Fibroblast of lung (primary cell): ENCODE data around the gene IL18RAP. TPM values are rescaled to one million over a fixed set of nuclear protein-coding genes. Genes with fewer than 3 reads are reported as not detected.

Source experiments
- DNase-seq, 2 donors: peaks; one replicate each; pipeline versions ENCODE4 v3.0.0 to v3.0.0-alpha.2; 2010; ENCODE audit warnings: low read depth in 2 of 2
- H2AFZ ChIP-seq: 2 replicates; pipeline ENCODE4 v1.5.1; 2012; ENCODE audit warnings: low read length, control low read depth, inconsistent platforms
- H3K27ac ChIP-seq: 2 replicates; pipeline ENCODE4 v1.5.1; 2011; ENCODE audit warnings: low read length, control low read depth; ENCODE audit not compliant: insufficient read depth
- H3K27me3 ChIP-seq: 2 replicates; pipeline ENCODE4 v1.5.1; 2011; ENCODE audit warnings: mild to moderate bottlenecking, low read length; ENCODE audit not compliant: control insufficient read depth, insufficient read depth
- H3K36me3 ChIP-seq: 2 replicates; pipeline ENCODE4 v1.5.1; 2011; ENCODE audit warnings: low read length; ENCODE audit not compliant: control insufficient read depth, insufficient read depth
- H3K4me1 ChIP-seq: 2 replicates; pipeline ENCODE4 v1.5.1; 2011; ENCODE audit warnings: low read length; ENCODE audit not compliant: control insufficient read depth, insufficient read depth; ENCODE audit errors: extremely low read depth
- H3K4me2 ChIP-seq: 2 replicates; pipeline ENCODE4 v1.5.1; 2011; ENCODE audit warnings: low read length, control low read depth; ENCODE audit not compliant: insufficient read depth; ENCODE audit errors: extremely low read depth
- H3K4me3 ChIP-seq, 4 experiments: fragments of 200-600 bp in 1 of 4; sonication (generic) in 1 of 4; replicated peaks in 1 of 4; 2 replicates each; pipeline ENCODE4 v1.5.1; 2011 to 2016; ENCODE audit warnings: low read length in 4 of 4, low read depth in 3 of 4, mild to moderate bottlenecking in 3 of 4, control low read depth in 2 of 4, inconsistent platforms in 1 of 4, mixed read lengths in 1 of 4; ENCODE audit not compliant: insufficient read depth in 1 of 4; ENCODE audit errors: control extremely low read depth in 1 of 4
- H3K79me2 ChIP-seq: 2 replicates; pipeline ENCODE4 v1.5.1; 2012; ENCODE audit warnings: mild to moderate bottlenecking, low read length, inconsistent platforms; ENCODE audit not compliant: control insufficient read depth, insufficient read depth
- H3K9ac ChIP-seq: 2 replicates; pipeline ENCODE4 v1.5.1; 2011; ENCODE audit warnings: mild to moderate bottlenecking, low read length, control low read depth; ENCODE audit not compliant: insufficient read depth
- H3K9me3 ChIP-seq: 2 replicates; pipeline ENCODE4 v1.5.1; 2012; ENCODE audit warnings: low read depth, low read length; ENCODE audit not compliant: control insufficient read depth, insufficient read depth
- H4K20me1 ChIP-seq: 2 replicates; pipeline ENCODE4 v1.5.1; 2011; ENCODE audit warnings: low read length; ENCODE audit not compliant: control insufficient read depth, insufficient read depth; ENCODE audit errors: extremely low read depth
- CTCF ChIP-seq, 2 donors: IDR thresholded peaks in 1 of 2; conservative IDR thresholded peaks in 1 of 2; 1 replicate in 1 of 2; 2 replicates in 1 of 2; pipeline ENCODE4 v1.5.1; 2011 to 2012; ENCODE audit warnings: low read length in 2 of 2, control low read depth in 1 of 2, inconsistent platforms in 1 of 2, low read depth in 1 of 2, mild to moderate bottlenecking in 1 of 2
- EZH2 ChIP-seq: IDR thresholded peaks from 2 replicates; pipeline ENCODE4 v1.5.1; 2012; ENCODE audit warnings: low read length, control low read depth, mild to moderate bottlenecking; ENCODE audit errors: missing control alignments
- polyA plus RNA-seq, 2 donors: library from polyadenylated mRNA; depleted of rRNA in 1 of 2; stranded (reverse) in 1 of 2; unstranded in 1 of 2; fragments of >200 nt; gene quantifications; 2 replicates each; pipeline ENCODE4 v1.2.1, GENCODE V29; 2011 to 2012; ENCODE audit warnings: missing spikeins in 1 of 2
- total RNA-seq: library from RNA; depleted of rRNA; stranded (reverse); fragments of >200 nt; gene quantifications from 2 replicates; pipeline ENCODE4 v1.2.1, GENCODE V29; 2014

Gene IL18RAP
- total and polyA plus RNA-seq, 2 donors (not counting 1 experiment from before 2014, with no cell fraction given) = not detected

DNA sequence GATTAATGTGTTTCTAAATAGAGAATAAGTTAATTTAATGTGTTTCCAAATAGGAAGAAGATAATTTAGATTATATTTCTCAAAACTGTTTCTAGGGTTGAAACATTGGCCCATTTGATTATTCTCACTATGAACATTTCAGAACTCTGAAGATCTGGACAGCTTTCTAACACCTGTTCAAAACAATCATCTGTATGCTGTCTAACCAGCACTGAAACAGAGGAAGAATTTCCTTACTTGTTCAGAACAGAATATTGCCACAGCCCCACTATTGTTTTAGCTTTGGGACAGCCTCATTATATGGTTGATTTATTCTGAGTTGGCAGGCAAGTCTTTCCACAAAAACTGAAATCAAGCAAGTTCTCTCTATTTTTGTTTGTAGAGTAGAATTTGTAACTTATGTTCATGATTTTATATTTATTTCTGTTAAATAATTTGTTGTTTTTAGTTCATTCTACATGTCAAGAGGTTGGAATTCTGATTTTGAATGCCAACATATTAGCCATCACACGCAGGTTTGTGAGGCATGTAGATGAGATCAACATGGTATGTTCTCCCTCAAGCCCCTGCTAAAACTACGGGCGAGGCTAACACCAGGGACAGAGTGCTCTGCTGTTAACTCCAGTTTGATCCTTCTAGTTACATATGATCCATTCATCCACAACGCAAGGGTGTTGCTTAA lies 11.2 kb downstream of the IL18RAP start:
- Histone ChIP-seq H3K36me3 (no peaks in the 10 kb centered on the region), H3K4me1 (no peaks in the 10 kb centered on the region), H3K27me3 (no peaks in the 10 kb centered on the region), H3K79me2 (no peaks in the 10 kb centered on the region), H3K4me2 (no peak overlapping the region), H3K9ac (no peak overlapping the region), H3K9me3 (no peaks in the 10 kb centered on the region), H4K20me1 (no peaks in the 10 kb centered on the region), H3K4me3 (no peak overlapping the region), H2AFZ (no peak overlapping the region), H3K27ac (no peak overlapping the region)
- DNase-seq = no peak
- TF ChIP-seq CTCF (conservative IDR thresholded peaks at IDR 0.05 in 1 of 2, IDR thresholded peaks at IDR 0.05 in 1 of 2; ENCODE audit: low read depth in 1 of 2, low read length in 2 of 2) = no peak
- TF ChIP-seq EZH2 = no peak

GRCh38 chr2:102434655-102435381 lies 11.9 kb downstream of the IL18RAP start:
- DNase-seq = no peak
- no peaks in the 10 kb centered on the region for H3K4me1 ChIP-seq
- no peak overlapping the region for H3K4me2 ChIP-seq
- H4K20me1 ChIP-seq = no peaks in the 10 kb centered on the region
- no peaks in the 10 kb centered on the region for H3K27me3 ChIP-seq
- no peak overlapping the region for H3K4me3 ChIP-seq
- TF ChIP-seq EZH2 (no peak), CTCF (conservative IDR thresholded peaks at IDR 0.05 in 1 of 2, IDR thresholded peaks at IDR 0.05 in 1 of 2; ENCODE audit: low read depth in 1 of 2, low read length in 2 of 2) (no peak)
- H2AFZ ChIP-seq = no peak overlapping the region
- H3K9ac ChIP-seq = no peak overlapping the region
- no peak overlapping the region for H3K27ac ChIP-seq
- H3K36me3 ChIP-seq = no peaks in the 10 kb centered on the region
- no peaks in the 10 kb centered on the region for H3K9me3 ChIP-seq
- H3K79me2 ChIP-seq = no peaks in the 10 kb centered on the region

- Histone ChIP-seq H3K4me2 (no peak overlapping the region), H3K9me3 (no peaks in the 10 kb centered on the region), H3K9ac (no peak overlapping the region), H3K4me3 (no peak overlapping the region), H2AFZ (no peak overlapping the region), H3K79me2 (no peaks in the 10 kb centered on the region), H3K36me3 (no peaks in the 10 kb centered on the region), H3K4me1 (no peaks in the 10 kb centered on the region), H3K27ac (no peak overlapping the region), H4K20me1 (no peaks in the 10 kb centered on the region), H3K27me3 (no peaks in the 10 kb centered on the region)
- no peak for TF ChIP-seq EZH2
- no peak for TF ChIP-seq CTCF (conservative IDR thresholded peaks at IDR 0.05 in 1 of 2, IDR thresholded peaks at IDR 0.05 in 1 of 2; ENCODE audit: low read depth in 1 of 2, low read length in 2 of 2)
- no peak for DNase-seq
Observed at GRCh38 chr2:102435741-102436140, 12.8 kb downstream of the IL18RAP start.
